Nephron progenitor cell (in vitro differentiated cells): ENCODE results near the gene IL34.
A peak's percentile ranks its signal among the peaks of the same experiment; 100 is the strongest.

Source experiments
- DNase-seq: peaks from one replicate; pipeline ENCODE4 v3.0.0; 2021
- H3K27ac Mint-ChIP-seq: 2 replicates; pipeline ENCODE4 v1.8.0; 2021; ENCODE audit warnings: mild to moderate bottlenecking, moderate library complexity, mixed read lengths
- H3K27me3 Mint-ChIP-seq: 2 replicates; pipeline ENCODE4 v1.8.0; 2021; ENCODE audit warnings: mild to moderate bottlenecking, low read depth, mixed read lengths; ENCODE audit not compliant: poor library complexity
- H3K36me3 Mint-ChIP-seq: 2 replicates; pipeline ENCODE4 v1.8.0; 2021; ENCODE audit warnings: low read depth, mixed read lengths
- H3K4me1 Mint-ChIP-seq: 2 replicates; pipeline ENCODE4 v1.8.0; 2021; ENCODE audit warnings: mixed read lengths
- H3K4me3 Mint-ChIP-seq: 2 replicates; pipeline ENCODE4 v1.8.0; 2021; ENCODE audit warnings: mild to moderate bottlenecking, moderate library complexity, mixed read lengths
- H3K9me3 Mint-ChIP-seq: 2 replicates; pipeline ENCODE4 v1.8.0; 2021; ENCODE audit warnings: mild to moderate bottlenecking, moderate library complexity, mixed read lengths
- CTCF ChIP-seq: fragments of 200-600 bp; sonication (generic); IDR thresholded peaks from 2 replicates; pipeline ENCODE4 v1.5.0; 2021; ENCODE audit warnings: antibody characterized with exemption

Gene IL34

GRCh38 chr16:70692130-70692872 is 45.9 kb downstream of the IL34 start:
- no peak for DNase-seq
- H3K27me3 Mint-ChIP-seq = peaks cover 2% of the 10 kb centered on the region
- H3K4me1 Mint-ChIP-seq = peaks cover 58% of the 10 kb centered on the region
- H3K9me3 Mint-ChIP-seq = no peaks in the 10 kb centered on the region
- H3K27ac Mint-ChIP-seq = no peak overlapping the region
- peaks cover 5% of the 10 kb centered on the region for H3K36me3 Mint-ChIP-seq
- no peak overlapping the region for H3K4me3 Mint-ChIP-seq
- TF ChIP-seq CTCF = no peak

- peaks cover 9% of the 10 kb centered on the region for H3K36me3 Mint-ChIP-seq
- TF ChIP-seq CTCF = no peak
- peaks cover 50% of the 10 kb centered on the region for H3K4me1 Mint-ChIP-seq
- H3K9me3 Mint-ChIP-seq = no peaks in the 10 kb centered on the region
- no peak overlapping the region for H3K4me3 Mint-ChIP-seq
- peak overlapping the region; percentile 95 for H3K27ac Mint-ChIP-seq
- no peak for DNase-seq
- H3K27me3 Mint-ChIP-seq = no peaks in the 10 kb centered on the region
Measured at GRCh38 chr16:70692873-70693671, 46.7 kb downstream of the IL34 start.

GRCh38 chr16:70694088-70694867 is 47.9 kb downstream of the IL34 start:
- DNase-seq = no peak
- no peak overlapping the region for H3K4me3 Mint-ChIP-seq
- TF ChIP-seq CTCF = no peak
- H3K27ac Mint-ChIP-seq = no peak overlapping the region
- peaks cover 13% of the 10 kb centered on the region for H3K36me3 Mint-ChIP-seq
- peaks cover 44% of the 10 kb centered on the region for H3K4me1 Mint-ChIP-seq
- H3K27me3 Mint-ChIP-seq = no peaks in the 10 kb centered on the region
- no peaks in the 10 kb centered on the region for H3K9me3 Mint-ChIP-seq

- no peak for TF ChIP-seq CTCF
- peaks cover 49% of the 10 kb centered on the region for H3K4me1 Mint-ChIP-seq
- H3K4me3 Mint-ChIP-seq = no peak overlapping the region
- H3K27me3 Mint-ChIP-seq = no peaks in the 10 kb centered on the region
- H3K36me3 Mint-ChIP-seq = peaks cover 15% of the 10 kb centered on the region
- H3K9me3 Mint-ChIP-seq = no peaks in the 10 kb centered on the region
- no peak for DNase-seq
- H3K27ac Mint-ChIP-seq = no peak overlapping the region
Measured at GRCh38 chr16:70694868-70695218, 48.5 kb downstream of the IL34 start.

GRCh38 chr16:70695331-70696070 is 49.1 kb downstream of the IL34 start:
- Mint-ChIP-seq H3K27me3 (no peaks in the 10 kb centered on the region), H3K27ac (peak overlapping the region; percentile 75), H3K4me1 (peaks cover 55% of the 10 kb centered on the region), H3K4me3 (no peak overlapping the region), H3K9me3 (no peaks in the 10 kb centered on the region), H3K36me3 (peaks cover 15% of the 10 kb centered on the region)
- no peak for DNase-seq
- no peak for TF ChIP-seq CTCF
